BJ (cell line): Measurements from ENCODE around the gene CTIF. TPM values are rescaled to one million over a fixed set of nuclear protein-coding genes. Genes with fewer than 3 reads are reported as not detected.

Experiments
- CTCF ChIA-PET: fragments of 350-600 bp; formaldehyde crosslinking; extraction: SDS; loops from one replicate; lab custom pipeline; 2021; ENCODE audit warnings: antibody characterized with exemption, inconsistent platforms; lab: Yijun Ruan, JAX
- POLR2A ChIA-PET: fragments of 300-600 bp; sonication (Branson Sonifier 250); formaldehyde crosslinking; extraction: SDS; loops from one replicate; lab custom pipeline; 2021; ENCODE audit warnings: antibody characterized with exemption; lab: Charles Lee
- DNase-seq: peaks from one replicate; pipeline ENCODE4 v3.0.0-alpha.2; 2011; ENCODE audit warnings: low read depth
- H3K27me3 ChIP-seq: 2 replicates; pipeline ENCODE4 v1.6.0; 2011; ENCODE audit warnings: low read length; ENCODE audit not compliant: control insufficient read depth, insufficient read depth
- H3K36me3 ChIP-seq: 2 replicates; pipeline ENCODE4 v1.5.1; 2011; ENCODE audit warnings: low read length; ENCODE audit not compliant: control insufficient read depth, insufficient read depth
- H3K4me3 ChIP-seq: 2 replicates; pipeline ENCODE4 v1.5.1; 2011; ENCODE audit warnings: low read depth, mild to moderate bottlenecking, control low read depth, low read length
- CTCF ChIP-seq: IDR thresholded peaks from 2 replicates; pipeline ENCODE4 v1.5.1; 2011; ENCODE audit warnings: low read depth, mild to moderate bottlenecking, control low read depth, inconsistent platforms, low read length, moderate library complexity; ENCODE audit not compliant: insufficient read depth
- polyA plus RNA-seq: library from polyadenylated mRNA; depleted of rRNA; stranded (reverse); fragments of >200 nt; gene quantifications from 2 replicates; pipeline ENCODE4 v1.2.3, GENCODE V29; 2011

CTIF gene
- polyA plus RNA-seq, 1 experiment: 105 TPM

- TF ChIP-seq CTCF: no peak
- H3K36me3 ChIP-seq: peaks cover 11% of the 10 kb centered on the region
- H3K4me3 ChIP-seq: no peak overlapping the region
- CTCF ChIA-PET: interaction anchor here (1.1 kb wide), 1 partner anchor 25 kb away, joined by 3 read pairs; no protein-coding TSS in a partner anchor
- POLR2A ChIA-PET: no interaction called here
- H3K27me3 ChIP-seq: no peaks in the 10 kb centered on the region
- no peak for DNase-seq
These were observed 213.1 kb downstream of the CTIF start for GRCh38 chr18:48751727-48752468.

GRCh38 chr18:48752478-48752877 lies 213.6 kb downstream of the CTIF start:
- Histone ChIP-seq H3K27me3 (no peaks in the 10 kb centered on the region), H3K4me3 (no peak overlapping the region), H3K36me3 (peaks cover 11% of the 10 kb centered on the region)
- CTCF ChIA-PET: interaction anchor here (1.1 kb wide), 1 partner anchor 24 kb away, joined by 3 read pairs; no protein-coding TSS in a partner anchor
- no peak for TF ChIP-seq CTCF
- no peak for DNase-seq
- POLR2A ChIA-PET: no interaction called here

GRCh38 chr18:48752928-48753327 lies 214.1 kb downstream of the CTIF start:
- CTCF ChIA-PET: no interaction called here
- no peak for DNase-seq
- POLR2A ChIA-PET: no interaction called here

GRCh38 chr18:48753691-48754090 lies 214.9 kb downstream of the CTIF start:
- Histone ChIP-seq H3K36me3 (peaks cover 19% of the 10 kb centered on the region), H3K4me3 (no peak overlapping the region), H3K27me3 (no peaks in the 10 kb centered on the region)
- no peak for TF ChIP-seq CTCF
- DNase-seq: no peak
- POLR2A ChIA-PET: no interaction called here
- CTCF ChIA-PET: no interaction called here

More at GRCh38 chr18:48752928-48753327, 214.1 kb downstream of the CTIF start:
- TF ChIP-seq CTCF: no peak
- H3K27me3 ChIP-seq: no peaks in the 10 kb centered on the region
- H3K36me3 ChIP-seq: peaks cover 14% of the 10 kb centered on the region
- no peak overlapping the region for H3K4me3 ChIP-seq

GRCh38 chr18:48754559-48754958 lies 215.7 kb downstream of the CTIF start:
- Histone ChIP-seq H3K27me3 (no peaks in the 10 kb centered on the region), H3K4me3 (no peak overlapping the region), H3K36me3 (peaks cover 25% of the 10 kb centered on the region)
- ChIA-PET POLR2A (no interaction called here), CTCF (no interaction called here)
- no peak for DNase-seq
- no peak for TF ChIP-seq CTCF
